Natural killer cell (primary cell): Measurements from ENCODE around the gene CRYBG1. TPM values are rescaled to one million over a fixed set of nuclear protein-coding genes. Genes with fewer than 3 reads are reported as not detected.
A peak's percentile ranks its signal among the peaks of the same experiment; 100 is the strongest.
"Not testable (repeated sequence)": the region's sequence is repeated elsewhere in the genome, so short reads cannot be mapped to it uniquely, and the experiment has no call there.

Experiments
- ATAC-seq, 3 donors: fragments of 150-1000 bp in 2 of 3; fragments of 200-7000 bp in 1 of 3; cut with Tn5 transposase; 1 replicate in 1 of 3; 2 replicates in 2 of 3; pipeline ENCODE4 v1.10.0; 2021; ENCODE audit warnings: mild to moderate bottlenecking in 2 of 3, moderate library complexity in 2 of 3
- DNase-seq, 2 donors: peaks; one replicate each; pipeline versions ENCODE4 v3.0.0 to v3.0.0-alpha.2; 2013 to 2021; ENCODE audit warnings: mixed read lengths in 1 of 2
- H3K27ac ChIP-seq: one replicate; pipeline ENCODE4 v1.5.1; 2013; ENCODE audit warnings: mild to moderate bottlenecking, low read length
- H3K27me3 ChIP-seq: one replicate; pipeline ENCODE4 v1.6.1; 2013; ENCODE audit warnings: low read length; ENCODE audit not compliant: control insufficient read depth, insufficient read depth
- H3K36me3 ChIP-seq: one replicate; pipeline ENCODE4 v1.6.1; 2013; ENCODE audit warnings: low read length; ENCODE audit not compliant: control insufficient read depth, insufficient read depth
- H3K4me1 ChIP-seq: one replicate; pipeline ENCODE4 v1.6.1; 2013; ENCODE audit warnings: low read length; ENCODE audit not compliant: control insufficient read depth, insufficient read depth
- H3K4me3 ChIP-seq: one replicate; pipeline ENCODE4 v1.5.1; 2013; ENCODE audit warnings: low read length
- H3K9me3 ChIP-seq: one replicate; pipeline ENCODE4 v1.6.1; 2013; ENCODE audit warnings: low read length; ENCODE audit not compliant: control insufficient read depth, insufficient read depth
- H3K27ac Mint-ChIP-seq, 2 donors: one replicate each; pipeline ENCODE4 v1.8.0; 2022; ENCODE audit warnings: mild to moderate bottlenecking in 2 of 2, mixed read lengths in 2 of 2, moderate library complexity in 1 of 2
- H3K27me3 Mint-ChIP-seq, 2 donors: one replicate each; pipeline ENCODE4 v1.8.0; 2022; ENCODE audit warnings: low read depth in 2 of 2, mixed read lengths in 2 of 2
- H3K36me3 Mint-ChIP-seq: one replicate; pipeline ENCODE4 v1.8.0; 2022; ENCODE audit warnings: mixed read lengths
- H3K4me1 Mint-ChIP-seq, 2 donors: one replicate each; pipeline ENCODE4 v1.8.0; 2022; ENCODE audit warnings: mixed read lengths in 2 of 2
- H3K4me3 Mint-ChIP-seq: one replicate; pipeline ENCODE4 v1.8.0; 2022; ENCODE audit warnings: mild to moderate bottlenecking, moderate library complexity, mixed read lengths
- H3K9me3 Mint-ChIP-seq, 2 donors: one replicate each; pipeline ENCODE4 v1.8.0; 2022; ENCODE audit warnings: mixed read lengths in 2 of 2
- WGBS: methylation state at CpG from one replicate; pipeline ENCODE4 v1.1.7; 2013; ENCODE audit warnings: missing lambda C conversion rate; ENCODE audit not compliant: insufficient coverage; 5-methylcytosine and 5-hydroxymethylcytosine counted together
- intact Hi-C: fragments of 100-400 bp; cut with micrococcal nuclease; formaldehyde crosslinking; loops from one replicate; pipeline ENCODE4 v1.14.2; 2022
- total RNA-seq, 4 donors: library from RNA; stranded (reverse); fragments of 120-200 nt in 1 of 4; gene quantifications; one replicate each; pipeline versions ENCODE4 v1.2.3 to v1.2.4, GENCODE V29; 2013 to 2022
- TF ChIP-seq, protein P1 (sequence below): fragments of 200-600 bp; IDR thresholded peaks from one replicate; pipeline ENCODE4 v1.8.0; 2022; ENCODE audit warnings: antibody characterized with exemption

CRYBG1 gene
- total RNA-seq, 3 donors from 2014 or later (not counting 1 experiment from before 2014, with no cell fraction given), result 16.3 to 21.8 (median 17.5) TPM

DNA sequence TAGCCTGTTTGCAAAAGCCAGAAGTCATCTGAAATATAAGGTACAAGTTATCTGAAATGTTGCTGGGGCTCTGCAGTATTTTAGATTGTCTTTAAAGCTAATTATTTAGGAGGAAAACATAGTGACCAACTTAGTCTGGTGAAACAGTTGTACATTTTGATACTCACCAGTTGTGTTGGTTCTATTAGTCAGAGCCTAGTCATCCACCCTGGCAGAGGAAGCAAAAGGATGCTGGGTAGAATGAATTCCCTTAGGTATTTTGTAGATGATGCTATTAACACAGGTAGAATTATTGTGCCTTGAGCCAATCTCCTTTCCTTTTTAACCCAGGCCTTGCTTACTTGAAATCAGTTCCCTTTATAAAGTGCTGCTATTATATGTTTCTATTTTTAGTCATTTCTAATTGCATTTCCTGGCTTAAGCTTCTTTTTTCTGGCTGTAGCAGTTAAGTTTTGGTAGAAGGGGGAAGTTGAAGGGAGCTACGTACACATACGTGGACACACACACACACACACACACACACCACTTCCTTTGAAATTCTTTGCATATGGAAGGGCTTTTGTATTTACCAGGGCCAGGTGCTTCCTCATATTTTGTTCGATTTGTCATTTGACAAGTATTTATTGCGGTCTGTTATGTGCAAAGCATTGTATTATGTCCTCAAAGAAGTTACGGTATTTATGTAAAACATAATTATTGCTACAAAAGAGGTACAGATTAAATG, 186.3 kb downstream of the CRYBG1 start:
- DNase-seq (no peak), ATAC-seq (peak in 2 of 3 donors; percentile 21 to 35)
- H3K27ac ChIP-seq, result peak overlapping the region; percentile 64
- H3K9me3 ChIP-seq, result no peaks in the 10 kb centered on the region
- Mint-ChIP-seq H3K4me3 (no peak overlapping the region), H3K27me3 (no peaks in the 10 kb centered on the region), H3K4me1 (peaks cover 0 to 13% of the 10 kb centered on the region in 2 donors), H3K36me3 (peaks cover 22% of the 10 kb centered on the region), H3K27ac (peak overlapping the region in 1 of 2 donors; percentile 20), H3K9me3 (no peaks in the 10 kb centered on the region)
- WGBS, result 50% methylated on average over 2 of the region's 5 CpGs
- H3K36me3 ChIP-seq, result peaks cover 69% of the 10 kb centered on the region
- TF ChIP-seq, protein P1, sequence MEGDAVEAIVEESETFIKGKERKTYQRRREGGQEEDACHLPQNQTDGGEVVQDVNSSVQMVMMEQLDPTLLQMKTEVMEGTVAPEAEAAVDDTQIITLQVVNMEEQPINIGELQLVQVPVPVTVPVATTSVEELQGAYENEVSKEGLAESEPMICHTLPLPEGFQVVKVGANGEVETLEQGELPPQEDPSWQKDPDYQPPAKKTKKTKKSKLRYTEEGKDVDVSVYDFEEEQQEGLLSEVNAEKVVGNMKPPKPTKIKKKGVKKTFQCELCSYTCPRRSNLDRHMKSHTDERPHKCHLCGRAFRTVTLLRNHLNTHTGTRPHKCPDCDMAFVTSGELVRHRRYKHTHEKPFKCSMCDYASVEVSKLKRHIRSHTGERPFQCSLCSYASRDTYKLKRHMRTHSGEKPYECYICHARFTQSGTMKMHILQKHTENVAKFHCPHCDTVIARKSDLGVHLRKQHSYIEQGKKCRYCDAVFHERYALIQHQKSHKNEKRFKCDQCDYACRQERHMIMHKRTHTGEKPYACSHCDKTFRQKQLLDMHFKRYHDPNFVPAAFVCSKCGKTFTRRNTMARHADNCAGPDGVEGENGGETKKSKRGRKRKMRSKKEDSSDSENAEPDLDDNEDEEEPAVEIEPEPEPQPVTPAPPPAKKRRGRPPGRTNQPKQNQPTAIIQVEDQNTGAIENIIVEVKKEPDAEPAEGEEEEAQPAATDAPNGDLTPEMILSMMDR, result no peak
- no peaks in the 10 kb centered on the region for H3K27me3 ChIP-seq
- intact Hi-C loops, result no loop called here
- H3K4me3 ChIP-seq, result no peak overlapping the region
- H3K4me1 ChIP-seq, result peaks cover 7% of the 10 kb centered on the region

DNA sequence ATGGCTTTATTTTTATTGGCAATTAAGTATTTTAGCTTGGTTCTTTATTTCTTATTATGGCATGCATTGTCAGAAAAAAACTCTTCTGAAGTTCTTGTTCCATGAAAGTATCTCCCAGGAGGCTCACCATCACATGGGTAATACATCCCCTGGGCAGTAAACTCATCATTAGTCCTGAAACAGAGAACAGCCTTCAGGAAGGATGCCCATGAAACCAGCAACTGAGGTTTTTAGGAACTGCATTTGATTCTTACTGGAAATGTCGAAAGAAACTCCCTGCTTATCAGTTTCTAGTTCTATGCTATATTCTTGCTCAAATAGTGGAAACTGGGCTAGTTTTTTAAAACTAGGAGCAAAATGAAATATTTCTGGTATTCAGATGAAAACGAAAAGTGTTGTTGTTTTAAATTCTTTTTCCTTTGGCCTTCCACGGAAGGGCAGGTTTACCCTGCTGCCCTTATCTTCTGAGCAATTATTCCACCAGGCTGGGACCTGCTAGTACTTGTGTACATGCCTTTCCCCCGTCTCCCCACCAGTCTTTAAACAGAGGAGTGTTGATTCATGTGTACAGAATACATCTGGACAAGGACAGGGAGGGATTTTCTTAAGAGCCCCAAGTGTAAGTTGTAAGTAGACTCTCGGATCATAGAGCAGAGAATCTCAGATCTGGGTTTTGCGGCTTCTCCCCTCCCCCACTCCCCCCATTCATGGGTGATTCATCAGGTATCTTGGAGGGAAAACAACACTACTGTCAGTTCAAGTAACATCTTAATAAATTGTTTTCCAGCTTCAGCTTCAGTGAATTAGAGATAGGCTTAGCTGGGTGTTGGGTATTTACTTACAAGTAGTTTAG, 187.3 kb downstream of the CRYBG1 start:
- ATAC-seq (no peak), DNase-seq (peak in 1 of 2 donors; percentile 22)
- intact Hi-C loops, result no loop called here
- peaks cover 69% of the 10 kb centered on the region for H3K36me3 ChIP-seq
- Mint-ChIP-seq H3K4me1 (peaks cover 0 to 13% of the 10 kb centered on the region in 2 donors), H3K4me3 (no peak overlapping the region), H3K27me3 (no peaks in the 10 kb centered on the region), H3K36me3 (peaks cover 23% of the 10 kb centered on the region), H3K27ac (peak overlapping the region in 1 of 2 donors; percentile 20), H3K9me3 (no peaks in the 10 kb centered on the region)
- TF ChIP-seq, protein P1, result no peak
- peak overlapping the region; percentile 38 for H3K27ac ChIP-seq
- H3K4me3 ChIP-seq, result no peak overlapping the region
- H3K27me3 ChIP-seq, result no peaks in the 10 kb centered on the region
- H3K9me3 ChIP-seq, result no peaks in the 10 kb centered on the region
- 56% methylated on average over 3 of the region's 6 CpGs for WGBS
- H3K4me1 ChIP-seq, result peaks cover 7% of the 10 kb centered on the region

DNA sequence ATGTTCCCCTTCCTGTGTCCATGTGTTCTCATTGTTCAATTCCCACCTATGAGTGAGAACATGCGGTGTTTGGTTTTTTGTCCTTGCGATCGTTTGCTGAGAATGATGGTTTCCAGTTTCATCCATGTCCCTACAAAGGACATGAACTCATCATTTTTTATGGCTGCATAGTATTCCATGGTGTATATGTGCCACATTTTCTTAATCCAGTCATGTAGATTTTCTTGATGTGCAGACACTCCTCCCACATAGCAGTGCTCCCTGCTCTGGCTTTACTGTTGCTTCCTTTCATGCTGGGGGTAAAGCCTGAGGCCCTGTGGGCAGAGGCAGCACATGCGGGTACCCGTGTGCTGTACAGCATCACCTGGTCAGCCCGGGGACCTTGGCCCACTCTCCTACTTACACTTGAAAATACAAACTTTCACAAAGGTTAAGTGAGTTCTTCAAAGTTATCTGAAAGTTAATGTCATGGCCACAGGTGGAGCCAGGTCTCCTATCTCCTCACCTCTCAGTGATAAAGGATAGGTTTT, 188.5 kb downstream of the CRYBG1 start:
- peaks cover 70% of the 10 kb centered on the region for H3K36me3 ChIP-seq
- H3K27me3 Mint-ChIP-seq, ATAC-seq, H3K27me3 ChIP-seq, DNase-seq, H3K27ac ChIP-seq, intact Hi-C loops, H3K4me3 Mint-ChIP-seq, H3K9me3 ChIP-seq, H3K9me3 Mint-ChIP-seq, H3K4me3 ChIP-seq, H3K4me1 ChIP-seq: not testable (repeated sequence)
- Mint-ChIP-seq H3K4me1 (peaks cover 0 to 13% of the 10 kb centered on the region in 2 donors), H3K36me3 (peaks cover 32% of the 10 kb centered on the region), H3K27ac (peak overlapping the region in 1 of 2 donors; percentile 46)
- WGBS, result 93% methylated on average over 3 of the region's 6 CpGs

DNA sequence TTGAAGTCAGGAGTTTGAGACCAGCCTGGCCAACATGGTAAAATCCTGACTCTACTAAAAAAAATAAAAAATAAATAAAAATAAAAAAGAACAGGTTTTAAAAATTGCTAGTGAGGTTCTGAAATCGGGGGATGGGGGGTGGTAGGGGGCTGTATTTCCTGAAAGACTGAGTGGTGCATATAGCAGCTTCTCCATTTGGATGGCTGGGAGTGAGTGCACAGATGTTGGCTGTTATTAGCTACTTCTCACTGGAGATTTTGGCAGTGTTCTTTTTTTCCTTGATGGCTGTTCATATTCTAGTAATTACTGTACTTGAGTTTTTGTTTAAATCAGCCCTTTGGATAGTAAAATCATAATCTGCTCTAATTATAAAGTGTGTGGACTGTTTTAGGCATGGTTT, 189.0 kb downstream of the CRYBG1 start:
- DNase-seq (no peak), ATAC-seq (no peak)
- H3K4me1 ChIP-seq, result peaks cover 7% of the 10 kb centered on the region
- intact Hi-C loops, result no loop called here
- Mint-ChIP-seq H3K27ac (no peak overlapping the region), H3K36me3 (peaks cover 32% of the 10 kb centered on the region), H3K27me3 (no peaks in the 10 kb centered on the region), H3K9me3 (no peaks in the 10 kb centered on the region), H3K4me3 (no peak overlapping the region), H3K4me1 (peaks cover 0 to 13% of the 10 kb centered on the region in 2 donors)
- no peaks in the 10 kb centered on the region for H3K9me3 ChIP-seq
- H3K27me3 ChIP-seq, result no peaks in the 10 kb centered on the region
- no peak overlapping the region for H3K27ac ChIP-seq
- TF ChIP-seq, protein P1, result no peak
- peaks cover 70% of the 10 kb centered on the region for H3K36me3 ChIP-seq
- 78% methylated on average over 1 of the region's 1 CpG for WGBS
- H3K4me3 ChIP-seq, result no peak overlapping the region
